HG02588 (cell line): ENCODE measurements around the gene PLPP7.
A peak's percentile ranks its signal among the peaks of the same experiment; 100 is the strongest.
"Not testable (repeated sequence)": the region's sequence is repeated elsewhere in the genome, so short reads cannot be mapped to it uniquely, and the experiment has no call there.

Source experiments
- ATAC-seq: cut with Tn5 transposase; IDR thresholded peaks from one replicate; pipeline ENCODE4 v1.9.1; 2021; ENCODE audit warnings: mild to moderate bottlenecking, moderate library complexity; ENCODE audit not compliant: unreplicated experiment

The PLPP7 gene

DNA sequence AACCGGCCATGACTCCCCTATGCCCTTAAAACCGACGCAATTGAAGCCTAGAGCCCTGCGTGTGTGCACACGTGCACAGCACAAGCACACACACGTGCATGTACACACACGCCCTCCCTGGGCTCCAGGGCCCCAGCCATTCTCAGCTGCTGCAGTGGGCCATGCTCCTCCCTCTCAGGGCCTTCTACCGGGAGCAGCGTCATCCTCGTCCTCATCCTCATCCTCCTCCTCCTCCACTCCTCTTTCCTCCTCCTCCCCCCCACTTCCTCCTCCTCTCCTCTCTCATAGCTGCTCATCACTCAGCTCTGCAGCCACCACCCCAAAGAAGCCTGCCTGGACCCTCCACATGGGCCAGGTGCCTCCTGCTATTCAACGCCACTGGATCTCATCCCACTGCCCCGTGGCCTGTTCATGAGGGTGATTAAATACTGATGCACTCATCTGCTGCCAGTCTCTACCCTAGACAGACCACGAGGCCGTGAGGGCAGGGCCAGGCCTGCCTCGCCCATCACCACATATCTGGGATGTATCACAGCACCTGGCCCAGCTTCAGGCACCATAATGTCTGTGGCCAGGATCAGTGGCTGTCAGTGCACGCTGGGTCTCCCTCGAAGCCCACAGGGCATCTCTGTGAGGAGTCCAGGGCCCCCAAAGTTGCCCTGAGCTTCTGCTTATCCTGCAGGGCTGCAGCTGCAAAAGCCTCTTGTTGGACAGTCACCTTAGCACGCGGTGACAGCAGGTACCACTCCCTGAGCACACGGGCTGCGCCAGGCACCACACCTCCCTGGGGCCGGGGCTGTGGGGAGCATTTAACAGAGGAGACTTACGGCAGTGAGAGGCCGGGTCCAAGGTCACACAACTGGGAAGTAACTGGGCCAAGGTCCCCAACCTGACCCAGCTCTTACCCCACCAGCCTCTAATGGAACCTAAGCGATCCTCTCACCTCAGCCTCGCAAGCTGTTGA is 23.0 kb upstream of the PLPP7 start:
- no peak for ATAC-seq

DNA sequence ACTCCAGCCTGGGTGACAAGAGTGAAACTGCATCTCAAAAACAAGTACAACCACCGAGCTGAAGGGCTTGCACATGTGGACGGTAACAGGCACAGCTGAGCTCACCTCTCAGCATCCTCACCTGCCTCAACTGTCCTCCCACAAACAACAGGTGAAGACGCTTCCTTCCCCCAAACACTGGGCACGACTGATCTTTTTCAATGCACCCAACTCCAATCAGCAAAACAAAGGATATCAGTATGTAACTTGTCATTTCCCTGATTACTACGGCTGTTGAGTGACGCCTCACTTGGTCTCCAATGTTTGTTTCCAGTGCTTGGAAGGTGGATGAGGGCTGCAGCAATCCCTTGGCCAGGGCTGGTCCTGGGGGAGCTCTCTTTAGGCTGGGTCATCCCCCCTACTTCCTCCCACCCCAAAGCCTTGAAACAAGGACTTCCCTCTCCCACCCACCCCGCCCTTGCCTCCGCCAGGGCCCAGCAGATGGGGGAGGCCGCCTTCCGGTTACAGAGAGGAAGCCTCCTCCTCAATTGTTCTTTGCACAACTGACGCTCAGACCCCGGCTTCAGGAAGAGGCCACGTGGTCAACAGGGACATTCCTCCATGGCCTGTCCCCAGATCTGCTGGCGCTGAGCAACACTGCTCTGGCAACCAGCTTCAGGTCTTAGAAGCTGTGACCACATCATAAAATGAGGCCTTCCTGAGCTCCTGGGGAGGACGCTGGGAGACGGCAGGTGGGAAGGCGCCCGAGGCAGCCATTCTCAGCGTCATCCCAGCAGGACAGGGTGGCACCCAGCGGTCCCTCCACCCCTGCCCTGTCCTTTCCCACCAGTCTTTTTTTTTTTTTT is 19.1 kb upstream of the PLPP7 start:
- ATAC-seq = no peak

DNA sequence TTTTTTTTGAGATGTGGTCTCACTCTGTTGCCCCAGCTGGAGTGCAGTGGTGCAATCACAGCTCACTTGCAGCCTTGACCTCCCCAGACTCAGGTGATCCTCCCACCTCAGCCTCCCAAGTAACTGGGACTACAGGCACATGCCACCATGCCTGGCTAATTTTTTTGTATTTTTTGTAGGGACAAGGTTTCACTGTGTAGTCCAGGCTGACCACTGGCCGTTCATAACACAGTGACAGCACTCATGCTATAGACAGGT is 18.6 kb upstream of the PLPP7 start:
- not testable (repeated sequence) for ATAC-seq

DNA sequence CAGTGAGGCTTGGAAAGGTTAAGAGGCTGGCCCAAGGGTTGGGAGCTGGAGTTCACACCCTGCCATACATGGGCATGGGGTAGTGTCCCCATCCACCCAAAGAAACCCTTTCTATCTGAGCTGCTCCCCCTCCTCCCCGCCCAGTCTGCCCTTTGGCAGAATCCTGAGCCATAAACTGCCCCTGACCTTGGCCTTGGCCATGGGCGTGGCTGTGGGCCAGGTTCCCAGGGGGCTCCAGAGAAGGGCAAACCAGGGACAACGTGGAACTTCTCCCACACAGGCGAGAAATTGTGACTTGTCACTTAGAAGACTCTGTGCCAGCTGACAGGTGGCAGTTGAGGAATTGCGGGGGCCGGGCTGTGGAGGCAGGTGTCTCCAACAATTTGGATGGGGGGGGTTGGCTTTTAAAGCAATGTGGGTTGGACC is 18.0 kb upstream of the PLPP7 start:
- no peak for ATAC-seq

DNA sequence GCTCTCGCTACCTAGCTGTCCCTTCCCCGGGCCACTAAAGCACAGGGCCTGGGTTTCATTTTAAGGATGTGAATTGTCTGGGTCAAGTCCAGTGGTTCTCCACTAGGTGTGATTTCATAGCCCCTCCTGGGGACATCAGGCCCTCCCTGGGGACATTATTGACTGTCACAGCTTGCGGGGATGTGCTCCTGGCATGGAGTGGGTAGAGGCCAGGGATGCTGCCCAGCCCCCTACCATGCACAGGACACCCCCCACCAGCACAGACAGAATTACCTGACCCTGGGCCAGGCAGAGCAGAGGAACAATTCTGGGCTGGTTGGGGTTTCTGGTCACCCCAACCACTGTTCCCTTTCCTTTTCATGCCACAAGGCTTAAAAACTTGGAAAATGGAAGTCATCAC is 17.3 kb upstream of the PLPP7 start:
- no peak for ATAC-seq

DNA sequence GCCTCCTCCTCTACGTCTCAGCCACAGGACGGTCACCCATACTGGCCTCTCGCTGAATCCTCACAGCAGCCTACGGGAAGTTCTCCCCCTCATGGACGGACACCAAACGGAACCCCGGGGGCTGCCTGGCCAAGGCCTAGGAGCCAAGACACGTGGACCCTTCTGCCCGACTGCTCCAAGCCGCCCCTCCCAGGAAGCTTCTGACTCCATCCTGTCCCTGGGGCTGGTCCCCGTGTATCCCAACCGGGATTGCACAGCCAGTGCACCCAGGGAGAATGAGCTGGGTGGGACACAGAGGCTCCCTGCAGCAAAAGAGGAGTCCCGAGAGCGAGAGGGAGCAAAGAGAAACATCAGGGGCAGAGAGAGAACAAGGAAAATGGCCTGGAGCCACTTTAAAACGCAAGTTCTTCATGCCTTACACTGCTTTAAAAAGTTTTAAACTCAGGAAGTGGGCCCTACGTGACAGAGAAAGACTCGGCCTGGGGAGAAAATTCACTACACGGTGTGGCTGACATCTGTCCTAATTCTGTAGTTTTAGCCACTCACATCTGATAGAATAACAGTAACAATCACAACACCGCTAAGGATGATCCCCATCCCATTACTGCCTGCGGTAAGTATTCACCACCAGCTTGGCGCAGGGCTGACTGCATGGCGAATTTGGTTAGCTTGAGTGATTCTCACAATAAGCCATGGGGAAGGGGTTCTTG is 16.2 kb upstream of the PLPP7 start:
- no peak for ATAC-seq

DNA sequence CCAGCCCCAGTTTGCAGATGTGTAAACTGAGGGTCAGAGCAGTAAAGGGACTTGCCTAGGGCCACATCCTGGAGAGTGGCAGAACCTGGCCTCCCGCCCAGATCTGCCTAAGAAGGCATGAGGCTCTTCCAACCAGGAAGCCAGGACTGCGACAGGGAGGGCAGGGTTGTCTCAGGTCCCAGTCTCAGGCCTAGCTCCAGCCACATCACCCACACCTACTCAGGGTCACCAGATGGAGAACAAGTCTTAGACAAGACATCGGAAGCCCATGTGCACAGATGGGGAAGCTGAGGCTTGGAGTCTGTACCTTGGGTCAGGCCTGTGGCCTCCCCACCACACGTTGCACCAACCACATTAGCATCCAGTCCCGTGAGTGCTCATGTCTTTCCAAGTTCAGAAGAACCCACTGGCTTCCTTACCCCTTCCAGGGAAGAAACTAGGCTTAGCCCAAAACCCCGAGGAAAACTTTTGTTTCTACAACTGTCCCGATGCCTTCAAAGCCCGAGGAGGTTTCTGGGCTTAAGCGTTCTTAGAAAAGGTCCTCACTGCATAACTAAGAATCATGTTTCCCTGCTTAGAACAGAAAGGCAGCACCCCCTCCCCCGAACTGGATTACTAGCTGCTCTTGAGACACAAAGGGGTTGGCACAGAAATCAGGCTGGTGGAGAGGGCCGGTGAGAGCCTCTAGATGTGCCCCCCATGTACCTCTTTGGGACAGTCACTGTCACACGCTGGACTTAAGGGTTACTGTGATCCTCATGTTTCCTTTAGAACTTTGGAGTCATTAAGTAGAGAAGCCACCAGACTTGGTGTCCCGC is 15.5 kb upstream of the PLPP7 start:
- ATAC-seq = no peak

DNA sequence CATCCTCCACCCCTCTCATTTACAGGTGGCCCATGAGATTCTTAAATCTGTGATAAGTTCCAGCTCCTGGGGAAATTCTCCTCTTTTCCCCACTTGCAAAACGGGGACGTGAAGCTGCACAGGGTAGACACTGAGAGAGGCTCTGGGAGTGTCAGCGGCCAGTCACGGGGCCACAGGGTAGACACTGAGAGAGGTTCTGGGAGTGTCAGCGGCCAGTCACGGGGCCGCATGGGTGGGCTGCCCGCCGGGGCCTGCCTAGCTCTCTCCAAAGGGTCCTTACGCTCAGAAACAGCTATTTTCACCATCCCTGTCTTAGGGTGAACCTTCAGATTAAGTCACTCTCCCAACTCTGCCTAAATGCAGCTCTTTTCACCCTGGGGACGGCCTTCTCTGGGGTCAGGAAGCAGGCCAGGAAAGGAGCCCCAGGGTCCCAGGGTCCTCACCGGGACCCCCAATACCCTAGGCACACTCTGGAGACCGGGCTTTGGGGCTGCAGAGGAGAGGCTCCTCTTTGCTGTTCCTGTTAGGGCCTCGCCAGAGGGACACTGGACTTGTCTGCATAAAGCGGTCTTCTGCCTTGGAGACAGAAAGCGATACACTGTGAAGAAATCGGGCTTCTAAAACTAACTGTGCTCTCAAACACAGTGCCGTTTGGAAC is 14.7 kb upstream of the PLPP7 start:
- no peak for ATAC-seq

DNA sequence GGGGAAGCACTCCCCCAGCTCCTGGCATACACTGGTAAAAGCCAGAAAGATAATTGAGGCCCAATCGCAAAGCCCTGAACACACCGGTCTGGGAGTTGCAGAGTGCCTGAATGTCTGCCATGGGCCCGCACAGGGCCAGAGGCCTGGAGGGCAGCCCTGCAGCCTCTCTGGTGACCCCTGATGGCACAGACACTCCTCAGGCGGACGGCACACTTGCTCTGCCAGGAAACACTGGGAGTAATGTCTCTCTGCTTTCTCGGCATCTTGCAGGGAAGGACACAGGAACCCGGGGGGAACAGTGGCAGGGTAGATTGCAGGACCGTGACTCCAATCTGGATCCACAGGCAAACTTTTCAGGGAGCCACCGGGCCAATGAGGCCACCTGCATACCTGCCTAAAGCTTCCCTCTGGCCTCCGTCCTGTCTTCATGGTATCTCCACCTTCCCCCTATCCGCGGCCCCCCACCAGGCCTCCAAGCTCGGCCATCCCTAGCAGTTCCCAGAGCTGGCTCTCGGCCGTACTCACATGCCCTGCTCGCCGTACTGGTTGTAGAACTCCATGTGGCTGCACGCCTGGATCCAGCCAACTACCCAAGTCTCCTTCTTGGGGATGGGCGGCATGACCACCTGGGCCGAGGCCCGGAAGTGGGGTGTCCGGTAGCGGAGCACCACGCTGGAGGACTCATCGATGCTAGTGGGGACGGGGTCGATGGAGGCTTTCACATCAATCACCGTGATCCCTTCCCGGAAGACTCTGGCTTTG is 14.0 kb upstream of the PLPP7 start:
- no peak for ATAC-seq

DNA sequence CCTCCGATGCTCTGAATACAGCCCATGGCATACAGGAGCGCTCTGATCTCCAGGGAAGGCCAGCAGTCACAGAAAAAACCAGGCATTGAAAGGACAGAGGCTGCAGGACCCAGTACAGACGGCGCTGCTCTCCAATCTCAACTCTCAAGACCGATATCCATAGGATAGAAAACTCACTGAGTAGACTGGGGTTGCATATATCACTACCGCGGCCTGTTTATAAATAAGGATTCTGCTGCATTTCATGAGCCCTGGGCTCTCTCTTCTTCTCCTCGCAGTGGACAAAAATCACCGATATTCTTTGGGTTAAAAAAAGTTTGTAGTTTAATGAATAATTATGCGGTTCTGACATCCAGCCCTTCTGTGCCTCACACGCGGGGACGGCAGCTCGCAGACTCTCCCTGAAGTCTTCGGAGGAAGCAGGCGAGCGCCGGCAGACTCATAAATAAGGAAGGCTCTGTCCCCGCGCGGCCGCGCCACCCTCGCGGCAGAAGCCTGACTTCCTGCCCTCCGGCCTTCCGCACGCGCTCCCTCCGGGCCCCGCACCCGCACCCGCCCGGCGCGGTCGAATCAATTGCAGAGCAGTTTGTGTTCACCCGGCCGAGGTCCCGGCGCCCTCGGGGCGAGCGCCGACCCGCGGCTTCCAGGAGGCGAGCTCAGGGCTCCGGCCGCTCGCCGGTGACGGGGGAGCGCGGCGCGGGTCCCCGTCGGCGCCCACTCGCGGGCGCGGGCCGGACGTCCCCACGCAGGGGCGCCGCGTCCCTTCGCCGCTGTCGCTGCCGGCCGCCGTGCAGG is 13.2 kb upstream of the PLPP7 start, which contains the start of gene FAM78A:
Gene FAM78A, minus strand, starts transcription at position 417 of the 795 bp plus-strand sequence. Its CDS starts 331 bp downstream, at position 86.
- ATAC-seq = no peak

DNA sequence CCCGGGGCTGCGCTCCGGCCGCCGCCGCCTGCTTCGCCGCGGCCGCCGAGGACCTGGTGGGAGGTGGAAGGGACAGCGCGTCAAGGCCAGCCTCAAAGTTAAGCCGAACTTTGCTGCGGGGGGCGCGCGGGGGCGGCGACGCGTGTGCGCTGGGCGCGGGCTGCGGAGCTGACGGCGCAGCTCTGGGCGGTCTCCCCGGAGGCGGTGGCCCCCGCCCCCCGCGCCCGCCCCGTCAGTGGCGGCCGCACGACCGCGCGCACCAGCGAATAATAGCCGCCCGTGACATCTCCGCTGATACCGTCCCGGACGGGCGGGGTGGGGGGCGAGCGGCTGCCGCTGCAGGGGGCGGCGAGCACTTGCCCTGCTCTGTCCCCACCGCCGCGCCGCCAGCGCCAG is 12.6 kb upstream of the PLPP7 start:
- ATAC-seq = peak; percentile 11

DNA sequence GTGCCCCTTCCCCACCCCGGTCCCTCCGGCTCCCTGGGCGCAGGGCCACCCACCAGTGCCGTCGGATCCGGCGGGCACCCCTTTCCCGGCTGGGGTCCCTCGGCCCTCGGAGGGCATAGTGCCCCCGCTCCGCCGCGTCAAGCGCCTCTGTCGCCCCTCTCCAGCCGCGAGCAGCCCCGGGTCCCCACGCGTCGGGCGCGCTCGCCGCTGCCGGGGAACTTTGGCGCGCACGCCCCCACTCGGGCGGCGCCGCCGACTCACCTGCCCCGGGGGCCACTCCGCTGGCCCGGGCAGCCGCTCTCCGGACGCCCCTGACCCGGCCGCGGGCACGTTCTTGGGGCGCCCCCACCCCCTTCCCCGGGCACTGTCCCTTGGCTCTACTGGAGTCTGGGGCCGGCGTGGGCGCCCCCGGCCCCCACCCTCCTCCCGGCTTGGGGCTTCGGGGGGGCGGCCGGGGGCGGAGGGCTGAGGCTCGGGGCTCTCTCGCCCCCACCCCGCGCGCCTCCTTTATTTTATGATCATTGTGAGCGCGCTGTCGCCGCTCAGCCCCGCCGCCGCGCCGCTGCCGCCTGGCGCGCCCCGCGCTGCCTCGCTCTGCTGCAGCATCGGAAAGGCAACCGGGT is 12.1 kb upstream of the PLPP7 start:
- peak; percentile 22 for ATAC-seq

DNA sequence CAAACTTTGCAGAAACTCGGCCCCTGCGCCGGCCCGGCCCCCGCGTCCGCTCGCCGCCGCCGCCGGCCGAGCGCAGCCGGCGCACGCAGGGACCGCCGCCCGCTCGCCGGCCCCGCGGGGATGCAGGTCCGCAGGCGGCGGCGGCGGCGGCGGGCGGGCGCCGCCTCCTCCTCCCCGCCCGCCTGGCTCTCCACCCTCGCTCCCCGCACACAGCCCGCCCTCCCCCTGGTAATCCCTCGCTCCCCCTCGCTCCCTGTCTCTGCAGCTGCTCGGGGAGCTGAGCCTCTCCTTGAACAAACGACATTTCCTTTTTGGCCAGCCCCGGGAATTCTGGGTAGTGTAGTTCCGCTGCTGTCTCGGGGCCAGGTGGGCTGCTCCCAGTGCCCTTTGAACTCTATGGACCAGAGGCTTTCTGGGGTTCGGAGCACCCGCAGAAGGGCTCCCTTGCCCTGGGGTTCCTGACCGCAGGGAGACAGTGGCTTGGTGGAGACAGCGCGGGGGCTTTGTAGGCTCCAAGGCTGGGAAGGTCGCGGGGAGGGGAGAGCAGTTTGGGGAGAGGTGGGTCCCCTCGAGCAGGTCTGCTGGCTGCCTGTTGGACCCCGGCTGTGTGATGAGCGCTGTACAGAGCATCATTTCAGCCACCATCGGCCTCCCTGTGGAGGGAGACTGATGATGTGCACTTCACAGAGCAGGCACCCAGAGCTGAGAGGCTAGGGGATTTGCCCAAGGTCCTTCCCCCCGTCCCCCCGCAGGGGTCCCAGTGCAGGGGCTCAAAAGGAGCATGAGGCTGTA is 11.4 kb upstream of the PLPP7 start:
- ATAC-seq = peak; percentile 27

DNA sequence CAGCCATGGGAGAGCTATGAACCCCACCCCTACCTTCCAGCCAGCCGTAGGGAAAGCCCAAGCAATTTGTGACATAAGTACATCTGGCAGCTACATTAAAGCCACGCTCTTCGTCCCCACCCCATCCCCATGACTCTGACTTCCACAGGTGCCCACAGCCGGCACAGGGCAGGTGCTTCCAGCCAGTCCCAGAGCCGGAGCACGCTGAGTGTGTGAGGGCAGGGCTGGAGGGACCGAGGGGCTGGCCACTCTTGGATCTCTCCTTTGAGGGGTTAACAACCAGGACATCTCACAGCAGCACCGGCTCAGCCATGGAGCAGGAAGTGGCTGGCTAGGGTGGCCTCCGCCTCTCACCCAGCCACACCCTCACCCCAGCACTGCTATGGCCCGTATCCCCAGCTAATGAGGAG is 10.8 kb upstream of the PLPP7 start:
- no peak for ATAC-seq

DNA sequence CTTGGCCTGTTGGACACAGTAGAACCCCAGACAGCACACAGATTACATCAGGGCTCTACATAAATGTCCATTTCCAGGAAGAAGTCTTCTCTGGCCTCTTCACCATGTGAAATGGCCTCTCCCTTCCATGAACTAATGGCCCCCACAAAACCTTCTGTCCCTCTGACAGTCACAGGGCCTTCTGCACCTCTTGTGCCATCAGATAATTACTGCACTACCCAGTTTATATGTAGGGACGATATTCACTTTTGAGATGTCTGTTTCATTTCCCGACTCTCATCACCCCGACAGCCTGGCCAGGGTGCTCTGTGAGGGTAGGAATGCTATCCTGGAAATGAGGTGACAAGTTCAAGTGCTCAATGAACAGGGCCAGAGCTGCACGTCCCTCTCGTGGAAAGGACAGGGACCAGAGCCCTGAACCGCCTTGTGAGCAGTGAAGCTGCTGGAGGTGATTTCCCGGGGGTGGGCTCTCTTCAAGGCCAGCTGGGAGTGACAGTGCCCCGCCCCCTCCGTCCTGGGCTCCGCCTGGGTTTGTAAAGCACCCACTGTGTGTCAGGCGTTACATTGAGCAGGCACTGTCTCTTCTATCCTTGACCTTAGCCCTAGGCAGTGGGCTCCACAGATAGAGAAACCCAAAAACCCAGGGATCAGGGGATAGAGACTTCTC is 10.2 kb upstream of the PLPP7 start:
- no peak for ATAC-seq

DNA sequence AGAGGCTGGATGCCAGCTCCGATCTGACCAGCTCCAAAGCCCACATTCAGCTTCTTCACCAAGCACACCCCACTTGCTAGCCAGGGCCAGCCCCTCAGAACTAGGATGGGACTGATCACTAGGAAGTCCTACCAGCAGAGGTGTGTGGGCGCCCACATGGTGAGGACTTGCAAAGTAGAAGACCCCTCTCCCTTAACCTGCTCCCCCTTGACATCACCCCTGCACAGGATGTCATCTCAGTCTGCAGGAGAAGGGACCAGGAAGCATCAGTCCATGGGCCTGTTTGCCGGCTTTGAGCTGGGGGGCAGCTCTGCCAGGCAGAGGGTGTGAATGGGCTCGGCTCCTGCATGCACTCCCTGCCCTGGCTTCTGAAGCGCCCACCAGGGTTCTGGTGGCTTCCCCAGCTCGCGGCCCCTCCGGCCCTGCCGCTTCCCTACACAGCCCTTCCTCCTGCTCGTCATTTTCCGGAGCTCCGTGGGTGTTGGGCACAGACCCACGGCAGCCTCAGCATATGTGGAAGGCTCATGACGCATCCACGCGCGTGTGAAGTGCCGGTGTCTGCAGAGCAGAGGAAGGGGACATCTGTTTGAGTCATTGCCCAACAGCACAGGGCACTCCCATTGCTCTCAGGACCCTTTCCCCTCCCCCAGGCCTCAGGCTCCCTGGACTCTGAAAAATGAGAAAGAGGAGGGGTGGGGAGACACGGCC is 9.5 kb upstream of the PLPP7 start:
- ATAC-seq = no peak
